Measurements from ENCODE around the gene ADARB2. TPM values are rescaled to one million over a fixed set of nuclear protein-coding genes. Genes with fewer than 3 reads are reported as not detected.
"Not testable (repeated sequence)": the region's sequence is repeated elsewhere in the genome, so short reads cannot be mapped to it uniquely, and the experiment has no call there.

Gene ADARB2
- total RNA-seq, 1 donor from 2014 or later: not detected

- no peak for DNase-seq (ENCODE audit: low read depth, low spot score)
Observed at GRCh38 chr10:1551636-1552338, 185.5 kb downstream of the ADARB2 start.

GRCh38 chr10:1550616-1551015 lies 186.7 kb downstream of the ADARB2 start:
- no peak for DNase-seq (ENCODE audit: low read depth, low spot score)

GRCh38 chr10:1550291-1550595 lies 187.1 kb downstream of the ADARB2 start:
- no peak for DNase-seq (ENCODE audit: low read depth, low spot score)

GRCh38 chr10:1549591-1550290 lies 187.6 kb downstream of the ADARB2 start:
- no peak for DNase-seq (ENCODE audit: low read depth, low spot score)

- DNase-seq (ENCODE audit: low read depth, low spot score): no peak
Observed at GRCh38 chr10:1548596-1548995, 188.7 kb downstream of the ADARB2 start.

- no peak for DNase-seq (ENCODE audit: low read depth, low spot score)
Observed at GRCh38 chr10:1548146-1548545, 189.2 kb downstream of the ADARB2 start.

- no peak for DNase-seq (ENCODE audit: low read depth, low spot score)
Observed at GRCh38 chr10:1546431-1547110, 190.8 kb downstream of the ADARB2 start.

GRCh38 chr10:1545524-1545923 lies 191.8 kb downstream of the ADARB2 start:
- no peak for DNase-seq (ENCODE audit: low read depth, low spot score)

- no peak for DNase-seq (ENCODE audit: low read depth, low spot score)
Observed at GRCh38 chr10:1544929-1545328, 192.4 kb downstream of the ADARB2 start.

GRCh38 chr10:1544209-1544673 lies 193.1 kb downstream of the ADARB2 start:
- no peak for DNase-seq (ENCODE audit: low read depth, low spot score)

GRCh38 chr10:1543596-1543995 lies 193.7 kb downstream of the ADARB2 start:
- DNase-seq (ENCODE audit: low read depth, low spot score): no peak

- no peak for DNase-seq (ENCODE audit: low read depth, low spot score)
Observed at GRCh38 chr10:1542941-1543340, 194.4 kb downstream of the ADARB2 start.

GRCh38 chr10:1540144-1540543 lies 197.2 kb downstream of the ADARB2 start:
- DNase-seq (ENCODE audit: low read depth, low spot score): no peak

- DNase-seq (ENCODE audit: low read depth, low spot score): no peak
Observed at GRCh38 chr10:1539216-1539615, 198.1 kb downstream of the ADARB2 start.

GRCh38 chr10:1538531-1539061 lies 198.7 kb downstream of the ADARB2 start:
- no peak for DNase-seq (ENCODE audit: low read depth, low spot score)

GRCh38 chr10:1538121-1538520 lies 199.2 kb downstream of the ADARB2 start:
- DNase-seq (ENCODE audit: low read depth, low spot score): no peak

GRCh38 chr10:1537449-1537848 lies 199.9 kb downstream of the ADARB2 start:
- not testable (repeated sequence) for DNase-seq (ENCODE audit: low read depth, low spot score)

GRCh38 chr10:1536341-1536740 lies 201.0 kb downstream of the ADARB2 start:
- DNase-seq (ENCODE audit: low read depth, low spot score): no peak

GRCh38 chr10:1535301-1535965 lies 201.9 kb downstream of the ADARB2 start:
- DNase-seq (ENCODE audit: low read depth, low spot score): no peak

- DNase-seq (ENCODE audit: low read depth, low spot score): no peak
Observed at GRCh38 chr10:1534820-1535219, 202.5 kb downstream of the ADARB2 start.

GRCh38 chr10:1532636-1533035 lies 204.7 kb downstream of the ADARB2 start:
- DNase-seq (ENCODE audit: low read depth, low spot score): no peak
